Dedifferentiated amniotic fluid mesenchymal stem cell (primary cell): ENCODE results near the gene BSPRY.
"Not testable (repeated sequence)": the region's sequence is repeated elsewhere in the genome, so short reads cannot be mapped to it uniquely, and the experiment has no call there.

Source experiments
- DNase-seq: peaks from one replicate; pipeline ENCODE4 v3.0.0-alpha.2; 2016; ENCODE audit errors: extremely low spot score

The BSPRY gene

GRCh38 chr9:113395000-113395861, 45.9 kb downstream of the BSPRY start:
- DNase-seq: no peak

GRCh38 chr9:113397203-113397631, 47.9 kb downstream of the BSPRY start:
- no peak for DNase-seq

GRCh38 chr9:113398796-113399195, 49.5 kb downstream of the BSPRY start:
- no peak for DNase-seq

GRCh38 chr9:113399646-113400200, 50.4 kb downstream of the BSPRY start:
- no peak for DNase-seq

- peak; percentile 97 for DNase-seq
Observed at GRCh38 chr9:113401027-113401792, 51.9 kb downstream of the BSPRY start, which contains the start of gene ALAD. ALAD (minus strand) TSS chr9:113401284; CDS start chr9:113393559, 7,725 bp downstream.

- no peak for DNase-seq
Observed at GRCh38 chr9:113403646-113404045, 54.3 kb downstream of the BSPRY start.

GRCh38 chr9:113406353-113406752, 57.0 kb downstream of the BSPRY start:
- not testable (repeated sequence) for DNase-seq

- DNase-seq: peak; percentile 78
Observed at GRCh38 chr9:113406873-113407511, 57.7 kb downstream of the BSPRY start.

GRCh38 chr9:113409481-113409880, 60.1 kb downstream of the BSPRY start:
- DNase-seq: no peak

- no peak for DNase-seq
Observed at GRCh38 chr9:113409883-113410206, 60.5 kb downstream of the BSPRY start.

GRCh38 chr9:113410207-113410864, 61.0 kb downstream of the BSPRY start, which contains the start of the genes C9orf43 and POLE3:
C9orf43 (plus strand) TSS chr9:113410747; CDS start chr9:113413494, 2,747 bp downstream.
POLE3 (minus strand) TSS chr9:113410675; CDS start chr9:113410293, 382 bp downstream.
- DNase-seq: peak; percentile 96

- DNase-seq: no peak
Observed at GRCh38 chr9:113416149-113416721, 66.9 kb downstream of the BSPRY start.

GRCh38 chr9:113417370-113417769, 68.0 kb downstream of the BSPRY start:
- DNase-seq: no peak
